Muscle of leg (tissue), 9 donors: ENCODE data around the gene DNAAF9. TPM values are rescaled to one million over a fixed set of nuclear protein-coding genes. Genes with fewer than 3 reads are reported as not detected.

Experiments
- polyA plus RNA-seq, 8 donors: library from polyadenylated mRNA; unstranded; fragments of 120-200 nt; gene quantifications; one replicate each; pipeline versions ENCODE4 v1.2.1 to v1.2.3, GENCODE V29; 2013; ENCODE audit warnings: inconsistent platforms in 1 of 8, low replicate concordance in 1 of 8; ENCODE audit not compliant: insufficient read length in 8 of 8, insufficient read depth in 1 of 8
- total RNA-seq: library from RNA; stranded (reverse); fragments of 120-200 nt; gene quantifications from one replicate; pipeline ENCODE4 v1.2.4, GENCODE V29; 2013

The DNAAF9 gene
- total and polyA plus RNA-seq, 9 donors, result 12.4 to 16.6 (median 14.4) TPM

Other genes starting within 250 kb of the DNAAF9 start
- 10.2 TPM for gene FASTKD5, start 247.8 kb downstream of the DNAAF9 start, total RNA-seq
- gene FASTKD5, start 247.8 kb downstream of the DNAAF9 start, polyA plus RNA-seq, result 10 to 100 TPM in 5 of 8 donors, 1 to 10 TPM in 3; 8.3 to 11.4 (median 10.4) TPM
- gene UBOX5, start 247.8 kb downstream of the DNAAF9 start, total RNA-seq, result 6.1 TPM
- 1 to 10 TPM; 5.6 to 8.4 (median 6.3) TPM for gene UBOX5, start 247.8 kb downstream of the DNAAF9 start, polyA plus RNA-seq
- 2.2 TPM for gene LZTS3, start 234.1 kb downstream of the DNAAF9 start, total RNA-seq
- gene LZTS3, start 234.1 kb downstream of the DNAAF9 start, polyA plus RNA-seq, result 1 to 10 TPM; 3.0 to 4.3 (median 3.5) TPM
- 28.9 TPM for gene DDRGK1, start 203.0 kb downstream of the DNAAF9 start, total RNA-seq
- 10 to 100 TPM; 25.5 to 34.0 (median 31.5) TPM for gene DDRGK1, start 203.0 kb downstream of the DNAAF9 start, polyA plus RNA-seq
- gene ITPA, start 198.2 kb downstream of the DNAAF9 start, total RNA-seq, result 45.0 TPM
- gene ITPA, start 198.2 kb downstream of the DNAAF9 start, polyA plus RNA-seq, result 10 to 100 TPM; 43.5 to 52.5 (median 48.8) TPM
- 0.35 TPM for gene SLC4A11, start 168.5 kb downstream of the DNAAF9 start, total RNA-seq
- gene SLC4A11, start 168.5 kb downstream of the DNAAF9 start, polyA plus RNA-seq, result 1 to 10 TPM in 3 of 8 donors, under 1 TPM in 5; 0.52 to 1.7 (median 0.82) TPM
- 23.6 TPM for gene ATRN, start 63.3 kb upstream of the DNAAF9 start, total RNA-seq
- 10 to 100 TPM; 19.6 to 32.1 (median 24.5) TPM for gene ATRN, start 63.3 kb upstream of the DNAAF9 start, polyA plus RNA-seq